NT2/D1 (cell line): ENCODE data around the gene HS6ST3.

Source experiments
- SUZ12 ChIP-seq: IDR thresholded peaks from 2 replicates; pipeline ENCODE4 v1.6.1; 2011; ENCODE audit not compliant: insufficient read length, insufficient read depth; ENCODE audit errors: extremely low read depth
- YY1 ChIP-seq: IDR thresholded peaks from 2 replicates; pipeline ENCODE4 v1.6.1; 2011; ENCODE audit not compliant: insufficient read length, insufficient read depth
- ZNF274 ChIP-seq: IDR thresholded peaks from 2 replicates; pipeline ENCODE4 v1.6.1; 2011; ENCODE audit warnings: mild to moderate bottlenecking, low read depth, low read length

DNA sequence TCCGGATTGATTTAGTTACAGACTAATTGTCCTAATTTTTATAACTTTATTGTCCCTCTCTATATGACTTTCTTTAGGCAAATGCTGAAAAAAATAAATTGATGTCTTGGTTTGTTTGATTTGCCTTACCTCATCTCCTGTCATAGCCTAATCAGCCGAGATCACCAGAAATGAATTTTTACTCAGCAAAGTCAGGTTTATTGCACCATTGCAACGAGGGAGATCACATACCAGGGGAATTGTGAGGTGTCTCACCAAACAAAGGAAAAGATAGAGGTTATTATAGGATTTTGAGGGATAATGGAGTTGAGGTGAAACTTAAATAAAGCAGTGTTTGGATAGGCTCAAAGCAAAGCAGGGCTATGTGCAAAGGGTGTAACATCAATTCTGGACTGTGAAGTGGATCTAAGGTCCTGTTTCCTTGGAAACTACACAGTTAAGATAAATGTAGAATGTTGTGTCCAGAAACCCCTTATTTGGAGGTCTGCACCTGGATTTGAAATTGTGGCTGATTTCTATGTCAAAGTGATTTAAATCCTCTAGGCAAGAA is 531.8 kb downstream of the HS6ST3 start:
- TF ChIP-seq SUZ12 (no peak), ZNF274 (no peak), YY1 (no peak)
